Activated T-helper 2 cell treated with anti-CD3 and anti-CD28 coated beads, Interferon-gamma antibody, Interleukin-2, Interleukin-4, amounts not matched to agents 10 μg/mL and 5 μg/mL and 100 μg/mL, durations not matched to agents 14 hours and 24 hours and 36 hours (primary cell): ENCODE measurements around the gene SPATA45. TPM values are rescaled to one million over a fixed set of nuclear protein-coding genes. Genes with fewer than 3 reads are reported as not detected.

ENCODE experiments used
- DNase-seq: peaks from one replicate; pipeline ENCODE4 v3.0.0; 2021; ENCODE audit warnings: low spot score
- H3K27ac Mint-ChIP-seq: one replicate; pipeline ENCODE4 v1.8.0; 2021; ENCODE audit warnings: mixed read lengths
- H3K27me3 Mint-ChIP-seq: one replicate; pipeline ENCODE4 v1.8.0; 2021; ENCODE audit warnings: low read depth, mixed read lengths
- H3K36me3 Mint-ChIP-seq: one replicate; pipeline ENCODE4 v1.8.0; 2021; ENCODE audit warnings: low read depth, mixed read lengths
- H3K4me1 Mint-ChIP-seq: one replicate; pipeline ENCODE4 v1.8.0; 2021; ENCODE audit warnings: low read depth, mixed read lengths
- H3K4me3 Mint-ChIP-seq: one replicate; pipeline ENCODE4 v1.8.0; 2021; ENCODE audit warnings: low read depth, mild to moderate bottlenecking, moderate library complexity, mixed read lengths
- H3K9me3 Mint-ChIP-seq: one replicate; pipeline ENCODE4 v1.8.0; 2021; ENCODE audit warnings: mixed read lengths
- intact Hi-C: fragments of 100-400 bp; cut with micrococcal nuclease; formaldehyde crosslinking; loops from one replicate; pipeline ENCODE4 v1.15.1; 2023
- total RNA-seq: library from RNA; stranded (reverse); gene quantifications from 2 replicates; pipeline ENCODE4 v1.2.3, GENCODE V29; 2022

SPATA45 gene
- total RNA-seq, 1 donor from 2014 or later, result 0.41 TPM

DNA sequence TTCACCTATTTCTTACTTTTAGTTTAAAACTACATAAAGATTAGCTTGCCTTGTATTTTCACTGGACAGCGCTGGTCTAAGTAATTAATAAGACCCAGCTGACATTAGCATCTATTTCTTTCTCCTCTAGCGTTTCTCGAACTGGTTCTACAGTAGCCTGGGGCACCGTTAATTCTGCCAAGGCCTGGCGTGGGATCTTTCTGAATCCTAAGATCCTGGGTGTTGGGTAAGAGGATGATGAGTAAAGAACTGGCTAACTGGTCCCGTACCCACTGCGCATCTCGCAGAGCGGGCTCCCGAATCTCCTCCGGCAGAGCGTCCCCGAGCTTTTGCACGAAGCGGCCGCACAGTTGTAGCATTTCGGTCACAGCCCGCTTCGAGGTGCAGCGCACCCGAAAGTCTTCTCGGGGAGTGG lies 56.2 kb downstream of the SPATA45 start:
- H3K4me1 Mint-ChIP-seq, result peaks cover 25% of the 10 kb centered on the region
- DNase-seq, result no peak
- peaks cover 34% of the 10 kb centered on the region for H3K36me3 Mint-ChIP-seq
- peak overlapping the region; percentile 100 for H3K4me3 Mint-ChIP-seq
- intact Hi-C loops, result loop anchor here (1.0 to 5.0 kb wide), 3 partner anchors 66 to 224 kb away; partner anchors contain the start of genes ANGEL2 and FLVCR1
- peak overlapping the region; percentile 98 for H3K27ac Mint-ChIP-seq
- no peaks in the 10 kb centered on the region for H3K27me3 Mint-ChIP-seq
- H3K9me3 Mint-ChIP-seq, result peaks cover 7% of the 10 kb centered on the region

DNA sequence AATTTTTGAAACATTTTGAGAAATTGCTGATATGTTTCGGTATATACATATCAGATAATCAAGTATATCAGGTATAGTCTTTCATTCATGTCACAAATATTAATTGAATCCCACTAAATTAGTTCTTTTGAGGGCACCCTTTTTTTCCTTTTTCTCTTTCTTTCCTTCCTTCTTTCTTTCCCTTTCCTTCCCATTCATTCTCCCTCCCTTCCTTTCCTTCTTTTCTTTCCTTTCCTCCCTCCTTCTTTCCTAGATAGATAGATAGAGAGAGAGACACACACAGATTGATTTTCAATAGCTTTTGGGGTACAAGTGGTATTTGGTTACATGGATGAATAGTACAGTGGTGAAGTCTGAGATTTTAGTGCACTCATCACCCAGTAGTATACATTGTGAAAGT lies 61.6 kb downstream of the SPATA45 start:
- no peaks in the 10 kb centered on the region for H3K9me3 Mint-ChIP-seq
- H3K36me3 Mint-ChIP-seq, result peaks cover 43% of the 10 kb centered on the region
- peaks cover 27% of the 10 kb centered on the region for H3K4me1 Mint-ChIP-seq
- intact Hi-C loops, result no loop called here
- no peak overlapping the region for H3K4me3 Mint-ChIP-seq
- no peak overlapping the region for H3K27ac Mint-ChIP-seq
- H3K27me3 Mint-ChIP-seq, result no peaks in the 10 kb centered on the region
- no peak for DNase-seq

DNA sequence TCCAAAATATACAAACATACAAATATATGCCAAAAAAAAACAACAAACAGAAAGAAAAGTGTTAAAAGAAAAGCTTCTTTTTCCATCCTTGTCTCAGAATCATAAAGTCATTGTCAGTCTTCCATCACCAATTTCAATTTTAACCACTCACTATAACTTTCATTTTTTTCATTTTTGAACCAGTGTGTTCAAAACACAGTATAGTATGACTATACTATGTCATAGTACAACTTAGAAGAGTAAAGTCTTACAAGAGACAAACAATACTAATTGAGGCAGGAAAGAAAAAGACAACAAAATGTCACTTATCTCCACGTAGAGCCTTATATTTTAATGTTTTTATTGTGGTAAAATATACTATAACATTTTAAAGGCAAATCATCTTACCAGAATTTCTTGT lies 63.5 kb downstream of the SPATA45 start:
- intact Hi-C loops, result loop anchor here (2.0 kb wide), 2 partner anchors 175 to 307 kb away; partner anchors contain the start of gene ATF3
- H3K4me1 Mint-ChIP-seq, result peaks cover 21% of the 10 kb centered on the region
- no peaks in the 10 kb centered on the region for H3K27me3 Mint-ChIP-seq
- no peak overlapping the region for H3K4me3 Mint-ChIP-seq
- H3K36me3 Mint-ChIP-seq, result peaks cover 43% of the 10 kb centered on the region
- no peaks in the 10 kb centered on the region for H3K9me3 Mint-ChIP-seq
- peak overlapping the region; percentile 37 for H3K27ac Mint-ChIP-seq
- no peak for DNase-seq

DNA sequence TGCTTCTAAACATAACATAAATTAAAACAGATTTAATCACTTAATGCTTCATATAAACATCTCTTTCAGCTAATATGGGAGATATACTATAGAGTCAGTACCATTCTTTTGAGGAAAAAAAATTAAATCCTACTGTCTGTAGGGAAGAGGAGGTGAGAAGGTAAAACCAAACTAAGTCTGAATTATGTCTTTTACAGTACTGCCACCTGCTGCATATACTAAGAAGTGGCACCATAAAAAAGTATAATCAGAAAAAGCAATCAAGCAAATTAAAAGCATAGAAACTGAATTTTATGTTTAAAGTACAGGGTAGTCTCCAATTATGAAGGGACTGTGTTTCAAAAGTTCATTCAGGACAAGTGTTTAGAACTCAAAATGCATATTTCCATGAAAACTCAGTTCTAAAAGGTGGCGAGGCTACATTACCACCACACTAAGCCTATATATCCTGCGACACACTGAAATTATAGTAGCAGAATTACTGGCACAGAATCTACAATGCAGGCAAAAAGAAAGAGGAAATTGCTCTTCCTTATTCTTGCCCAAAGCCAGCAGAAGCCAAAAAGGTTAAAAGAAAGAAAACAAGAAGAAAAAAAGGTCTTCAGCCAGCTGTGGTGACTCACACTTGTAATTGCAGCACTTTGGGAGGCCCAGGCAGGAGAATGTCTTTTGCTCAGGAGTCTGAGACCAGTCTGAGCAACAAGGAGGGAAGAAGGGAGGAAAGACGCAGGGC lies 64.9 kb downstream of the SPATA45 start:
- H3K4me3 Mint-ChIP-seq, result no peak overlapping the region
- no peaks in the 10 kb centered on the region for H3K27me3 Mint-ChIP-seq
- peaks cover 18% of the 10 kb centered on the region for H3K4me1 Mint-ChIP-seq
- H3K36me3 Mint-ChIP-seq, result peaks cover 47% of the 10 kb centered on the region
- DNase-seq, result no peak
- no peaks in the 10 kb centered on the region for H3K9me3 Mint-ChIP-seq
- H3K27ac Mint-ChIP-seq, result peak overlapping the region; percentile 33
- intact Hi-C loops, result loop anchor here (1.0 to 2.0 kb wide), 4 partner anchors 83 to 306 kb away; partner anchors contain the start of genes ATF3 and BATF3

DNA sequence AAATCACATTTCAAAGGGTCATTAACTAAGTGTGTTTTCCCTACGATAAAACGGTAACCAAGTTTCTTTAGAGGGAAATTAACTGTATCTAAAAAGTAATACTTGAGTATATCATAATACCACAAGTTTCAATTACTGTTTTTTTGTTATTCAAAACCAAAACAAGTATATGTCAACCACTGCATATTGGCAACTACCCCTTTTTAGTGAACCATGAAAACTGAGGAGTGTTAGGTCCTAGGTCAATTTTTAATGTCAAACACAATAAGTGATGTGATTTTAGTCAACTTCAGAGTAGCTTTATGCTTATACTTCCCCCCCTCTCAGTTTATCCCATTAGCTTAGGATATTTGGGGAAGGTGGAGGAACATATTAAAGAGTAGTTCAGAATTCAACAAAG lies 66.2 kb downstream of the SPATA45 start:
- intact Hi-C loops, result no loop called here

DNA sequence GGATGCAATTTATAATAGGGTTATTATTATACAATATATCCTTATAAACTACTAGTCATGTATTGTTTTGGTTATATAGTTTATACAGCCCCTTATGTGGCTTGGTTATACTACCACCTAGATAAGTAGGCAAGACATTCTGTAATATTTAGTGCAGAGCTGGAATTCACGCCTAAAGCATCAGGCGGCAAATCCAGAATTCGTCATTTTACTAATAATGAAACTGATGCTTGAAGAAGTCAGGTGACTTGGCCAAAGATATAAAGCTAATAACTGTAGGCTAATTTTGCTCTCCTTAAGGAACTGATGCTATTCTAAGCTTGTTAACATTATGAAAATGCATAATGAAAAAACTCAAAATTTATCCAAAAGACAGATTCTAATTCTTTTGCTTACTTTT lies 66.7 kb downstream of the SPATA45 start:
- Mint-ChIP-seq H3K27ac (no peak overlapping the region), H3K4me1 (peaks cover 18% of the 10 kb centered on the region), H3K36me3 (peaks cover 36% of the 10 kb centered on the region), H3K27me3 (no peaks in the 10 kb centered on the region), H3K9me3 (no peaks in the 10 kb centered on the region), H3K4me3 (no peak overlapping the region)
- DNase-seq, result no peak
- intact Hi-C loops, result no loop called here

More for the DNA sequence above, 66.2 kb downstream of the SPATA45 start:
- Mint-ChIP-seq H3K27ac (no peak overlapping the region), H3K36me3 (peaks cover 39% of the 10 kb centered on the region), H3K9me3 (no peaks in the 10 kb centered on the region), H3K4me3 (no peak overlapping the region), H3K27me3 (no peaks in the 10 kb centered on the region), H3K4me1 (peaks cover 18% of the 10 kb centered on the region)
- no peak for DNase-seq

Other genes starting within 250 kb of the SPATA45 start
- 17.9 and 23.9 TPM in 2 replicates for gene ATF3, start 238.9 kb downstream of the SPATA45 start, total RNA-seq
- gene BATF3, start 147.8 kb downstream of the SPATA45 start, total RNA-seq, result 246 and 249 TPM in 2 replicates
- gene NSL1, start 55.9 kb downstream of the SPATA45 start, total RNA-seq, result 45.4 and 52.6 TPM in 2 replicates
- 16.7 and 18.7 TPM in 2 replicates for gene TATDN3, start 55.8 kb downstream of the SPATA45 start, total RNA-seq
- gene FLVCR1, start 10.6 kb upstream of the SPATA45 start, total RNA-seq, result 23.0 and 24.3 TPM in 2 replicates
- 1.3 and 1.8 TPM in 2 replicates for gene VASH2, start 102.9 kb upstream of the SPATA45 start, total RNA-seq
- gene ANGEL2, start 168.2 kb upstream of the SPATA45 start, total RNA-seq, result 46.2 and 46.3 TPM in 2 replicates
- 7.2 and 7.3 TPM in 2 replicates for gene RPS6KC1, start 203.6 kb upstream of the SPATA45 start, total RNA-seq